Kidney (tissue), 14 donors: ENCODE measurements around the gene TTC33. TPM values are rescaled to one million over a fixed set of nuclear protein-coding genes. Genes with fewer than 3 reads are reported as not detected.

Experiments
- DNase-seq, 5 donors: peaks; one replicate each; pipeline ENCODE4 v3.0.0-alpha.2; 2013 to 2020
- FAIRE-seq: peaks from 2 replicates; lab custom pipeline; 2012; peaks lifted over from hg19 to GRCh38; lab: Jason Lieb, UNC
- H3K27ac ChIP-seq, 2 donors: one replicate each; pipeline ENCODE4 v1.7.0; 2013; ENCODE audit warnings: low read depth in 2 of 2, low read length in 2 of 2, inconsistent platforms in 1 of 2
- H3K27me3 ChIP-seq: one replicate; pipeline ENCODE4 v1.7.1; 2013; ENCODE audit warnings: low read length, inconsistent platforms; ENCODE audit not compliant: control insufficient read depth, insufficient read depth
- H3K36me3 ChIP-seq, 3 donors: one replicate each; pipeline versions ENCODE4 v1.7.0 to v1.7.1; 2013; ENCODE audit warnings: low read length in 3 of 3, control low read depth in 1 of 3, inconsistent platforms in 1 of 3; ENCODE audit not compliant: insufficient read depth in 3 of 3, control insufficient read depth in 2 of 3
- H3K4me1 ChIP-seq, 3 donors: one replicate each; pipeline versions ENCODE4 v1.7.0 to v1.7.1; 2013; ENCODE audit warnings: low read length in 3 of 3, inconsistent platforms in 1 of 3, low read depth in 1 of 3; ENCODE audit not compliant: control insufficient read depth in 2 of 3, insufficient read depth in 2 of 3
- H3K4me3 ChIP-seq, 3 donors: one replicate each; pipeline versions ENCODE4 v1.7.0 to v1.8.1; 2013; ENCODE audit warnings: low read length in 3 of 3, control low read depth in 1 of 3, inconsistent platforms in 1 of 3
- H3K9ac ChIP-seq, 3 donors: one replicate each; pipeline versions ENCODE4 v1.7.0 to v1.7.1; 2013; ENCODE audit warnings: low read length in 3 of 3, control low read depth in 1 of 3, inconsistent platforms in 1 of 3
- H3K9me3 ChIP-seq, 3 donors: one replicate each; pipeline versions ENCODE4 v1.7.0 to v1.7.1; 2013; ENCODE audit warnings: low read length in 3 of 3, control low read depth in 1 of 3, inconsistent platforms in 1 of 3; ENCODE audit not compliant: control insufficient read depth in 2 of 3, insufficient read depth in 1 of 3
- intact Hi-C: fragments of 100-400 bp; cut with DNase I; formaldehyde crosslinking; loops from one replicate; pipeline ENCODE4 v1.11.1; 2022
- polyA plus RNA-seq: library from polyadenylated mRNA; stranded (reverse); fragments of 350-450 nt; fragmentation: Illumina TruSeq; extraction: RNeasy Lipid Tissue Mini Kit (QIAGEN cat#74804); gene quantifications from one replicate; pipeline ENCODE4 v1.2.3, GENCODE V29; 2014; ENCODE audit warnings: low read depth, low replicate concordance; ENCODE audit not compliant: insufficient read depth
- total RNA-seq: library from RNA; stranded (reverse); fragmentation: NEBNext Ultra II Directional; extraction: Animal tissue kit (Norgen Biotek cat#: 25700); gene quantifications from one replicate; pipeline ENCODE4 v1.2.1, GENCODE V29; 2021
- TF ChIP-seq, protein P1 (sequence below): IDR thresholded peaks from 3 replicates; pipeline ENCODE4 v1.5.1; 2012; ENCODE audit warnings: mild to moderate bottlenecking, moderate library complexity, borderline replicate concordance; ENCODE audit not compliant: insufficient read depth; ENCODE audit errors: extremely low read depth
- donor health status: control.
- donor health status: control.
- donor health status: control.
- donor health status: control.
- donor health status: control.
- donor health status: DM: yes; HTN: yes; CAD: no.
- donor health status: Normal renal cell carcinoma (clear cell type).

TTC33 gene
- total and polyA plus RNA-seq, 2 donors from 2014 or later = 7.1 to 20.1 TPM

DNA sequence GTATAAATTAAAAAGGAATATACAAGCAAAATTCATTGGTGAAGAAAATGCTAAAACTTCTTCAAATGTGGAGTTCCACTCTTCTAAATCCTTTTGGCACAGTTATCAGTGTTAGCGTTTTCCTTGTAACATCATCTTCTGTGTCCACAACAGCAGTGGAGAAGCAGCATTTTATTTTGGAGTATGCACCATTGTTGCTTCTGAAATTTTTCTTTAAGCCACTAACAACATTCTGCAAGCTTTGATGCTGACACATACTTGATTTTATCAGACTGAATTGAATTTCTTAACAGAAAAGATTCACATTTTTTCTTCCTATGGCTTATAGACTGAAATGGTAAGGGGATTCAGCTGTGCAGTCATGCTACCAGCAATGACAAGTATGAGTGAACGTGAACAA, 136.8 kb downstream of the TTC33 start:
- Histone ChIP-seq H3K9me3 (no peaks in the 10 kb centered on the region), H3K27ac (no peak overlapping the region), H3K4me3 (no peak overlapping the region), H3K36me3 (no peaks in the 10 kb centered on the region), H3K4me1 (no peaks in the 10 kb centered on the region), H3K9ac (no peak overlapping the region), H3K27me3 (no peaks in the 10 kb centered on the region)
- FAIRE-seq (no peak), DNase-seq (no peak)
- TF ChIP-seq, protein P1, sequence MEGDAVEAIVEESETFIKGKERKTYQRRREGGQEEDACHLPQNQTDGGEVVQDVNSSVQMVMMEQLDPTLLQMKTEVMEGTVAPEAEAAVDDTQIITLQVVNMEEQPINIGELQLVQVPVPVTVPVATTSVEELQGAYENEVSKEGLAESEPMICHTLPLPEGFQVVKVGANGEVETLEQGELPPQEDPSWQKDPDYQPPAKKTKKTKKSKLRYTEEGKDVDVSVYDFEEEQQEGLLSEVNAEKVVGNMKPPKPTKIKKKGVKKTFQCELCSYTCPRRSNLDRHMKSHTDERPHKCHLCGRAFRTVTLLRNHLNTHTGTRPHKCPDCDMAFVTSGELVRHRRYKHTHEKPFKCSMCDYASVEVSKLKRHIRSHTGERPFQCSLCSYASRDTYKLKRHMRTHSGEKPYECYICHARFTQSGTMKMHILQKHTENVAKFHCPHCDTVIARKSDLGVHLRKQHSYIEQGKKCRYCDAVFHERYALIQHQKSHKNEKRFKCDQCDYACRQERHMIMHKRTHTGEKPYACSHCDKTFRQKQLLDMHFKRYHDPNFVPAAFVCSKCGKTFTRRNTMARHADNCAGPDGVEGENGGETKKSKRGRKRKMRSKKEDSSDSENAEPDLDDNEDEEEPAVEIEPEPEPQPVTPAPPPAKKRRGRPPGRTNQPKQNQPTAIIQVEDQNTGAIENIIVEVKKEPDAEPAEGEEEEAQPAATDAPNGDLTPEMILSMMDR = no peak
- intact Hi-C loops = no loop called here

DNA sequence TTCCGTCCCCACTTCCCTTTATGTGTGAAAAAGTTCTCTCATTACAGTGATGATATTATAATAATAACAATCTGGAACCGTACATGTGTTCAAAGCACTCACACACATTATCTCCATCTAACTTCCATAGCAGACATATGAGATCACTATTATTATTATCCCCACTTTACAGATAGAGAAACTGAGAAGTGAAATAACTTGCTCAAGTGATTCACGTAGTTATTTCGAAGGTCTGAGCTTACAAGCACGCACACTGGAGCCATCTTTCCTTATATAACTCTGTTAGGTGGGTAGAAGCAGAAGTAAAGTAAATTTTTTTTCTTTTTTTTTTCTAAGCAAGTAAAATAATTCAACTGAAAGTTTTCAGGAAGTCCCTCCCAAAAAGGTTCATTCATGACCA, 139.0 kb downstream of the TTC33 start:
- H3K4me1 ChIP-seq = no peaks in the 10 kb centered on the region
- no peaks in the 10 kb centered on the region for H3K36me3 ChIP-seq
- no peak overlapping the region for H3K4me3 ChIP-seq
- no peaks in the 10 kb centered on the region for H3K27me3 ChIP-seq
- TF ChIP-seq, protein P1 = no peak
- H3K27ac ChIP-seq = no peak overlapping the region
- H3K9ac ChIP-seq = no peak overlapping the region
- no peaks in the 10 kb centered on the region for H3K9me3 ChIP-seq
- FAIRE-seq (no peak), DNase-seq (no peak)
- intact Hi-C loops = no loop called here

DNA sequence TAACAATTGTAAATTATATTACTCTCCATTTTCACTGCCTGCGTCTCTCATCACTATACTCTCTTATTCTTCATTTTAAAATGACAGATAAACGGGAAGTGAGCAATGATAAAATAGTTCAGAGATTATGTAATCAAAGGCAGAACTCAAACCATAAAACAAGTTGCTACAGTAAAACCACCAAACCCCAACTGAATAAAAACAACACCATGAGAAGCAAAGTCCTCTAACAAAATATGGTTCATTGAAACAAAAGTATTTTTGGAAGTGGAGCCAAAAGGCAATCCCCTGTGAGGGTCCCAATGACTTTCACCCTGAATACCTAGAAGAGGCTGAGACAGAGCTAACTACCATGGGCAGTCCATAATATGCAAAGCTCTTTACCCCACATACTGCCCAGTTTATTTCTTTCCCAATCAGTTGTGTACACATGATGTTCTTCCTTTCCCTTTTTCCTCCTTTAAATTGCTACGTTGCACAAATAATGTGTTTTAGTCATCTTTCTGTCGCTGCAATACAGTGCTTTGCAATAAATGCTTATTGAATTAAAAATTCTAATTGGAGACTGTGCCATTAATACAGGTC, 140.1 kb downstream of the TTC33 start:
- no peak overlapping the region for H3K4me3 ChIP-seq
- H3K9me3 ChIP-seq = no peaks in the 10 kb centered on the region
- no peak overlapping the region for H3K27ac ChIP-seq
- no peaks in the 10 kb centered on the region for H3K4me1 ChIP-seq
- no peak for DNase-seq
- TF ChIP-seq, protein P1 = no peak
- no peaks in the 10 kb centered on the region for H3K27me3 ChIP-seq
- intact Hi-C loops = no loop called here
- no peak overlapping the region for H3K9ac ChIP-seq
- FAIRE-seq = no peak
- no peaks in the 10 kb centered on the region for H3K36me3 ChIP-seq
